Endothelial cell of umbilical vein (primary cell): ENCODE data around the gene FER.

Experiments
- CTCF ChIP-seq, 2 donors: IDR thresholded peaks; 1 replicate in 1 of 2; 2 replicates in 1 of 2; pipeline ENCODE4 v1.5.1; 2011; ENCODE audit warnings: low read length in 2 of 2, mild to moderate bottlenecking in 2 of 2, moderate library complexity in 2 of 2, control low read depth in 1 of 2, inconsistent platforms in 1 of 2, low read depth in 1 of 2; ENCODE audit not compliant: insufficient read depth in 1 of 2; ENCODE audit errors: extremely low read depth in 1 of 2
- POLR2AphosphoS5 ChIP-seq: IDR thresholded peaks from 2 replicates; pipeline ENCODE4 v1.6.1; 2012; ENCODE audit warnings: low read depth, mild to moderate bottlenecking, control low read depth, low read length, moderate library complexity; ENCODE audit not compliant: insufficient read depth

- TF ChIP-seq CTCF (IDR thresholded peaks at IDR 0.05; ENCODE audit: extremely low read depth in 1 of 2, insufficient read depth in 1 of 2, low read depth in 1 of 2, low read length in 2 of 2) (no peak), POLR2AphosphoS5 (no peak)
These were observed 330.8 kb downstream of the FER start for GRCh38 chr5:109078448-109078847.
